ENCODE results near the gene TUBA4B. TPM values are rescaled to one million over a fixed set of nuclear protein-coding genes. Genes with fewer than 3 reads are reported as not detected.

Gene TUBA4B
- total and polyA plus RNA-seq, 2 experiments from 2014 or later: not detected

DNA sequence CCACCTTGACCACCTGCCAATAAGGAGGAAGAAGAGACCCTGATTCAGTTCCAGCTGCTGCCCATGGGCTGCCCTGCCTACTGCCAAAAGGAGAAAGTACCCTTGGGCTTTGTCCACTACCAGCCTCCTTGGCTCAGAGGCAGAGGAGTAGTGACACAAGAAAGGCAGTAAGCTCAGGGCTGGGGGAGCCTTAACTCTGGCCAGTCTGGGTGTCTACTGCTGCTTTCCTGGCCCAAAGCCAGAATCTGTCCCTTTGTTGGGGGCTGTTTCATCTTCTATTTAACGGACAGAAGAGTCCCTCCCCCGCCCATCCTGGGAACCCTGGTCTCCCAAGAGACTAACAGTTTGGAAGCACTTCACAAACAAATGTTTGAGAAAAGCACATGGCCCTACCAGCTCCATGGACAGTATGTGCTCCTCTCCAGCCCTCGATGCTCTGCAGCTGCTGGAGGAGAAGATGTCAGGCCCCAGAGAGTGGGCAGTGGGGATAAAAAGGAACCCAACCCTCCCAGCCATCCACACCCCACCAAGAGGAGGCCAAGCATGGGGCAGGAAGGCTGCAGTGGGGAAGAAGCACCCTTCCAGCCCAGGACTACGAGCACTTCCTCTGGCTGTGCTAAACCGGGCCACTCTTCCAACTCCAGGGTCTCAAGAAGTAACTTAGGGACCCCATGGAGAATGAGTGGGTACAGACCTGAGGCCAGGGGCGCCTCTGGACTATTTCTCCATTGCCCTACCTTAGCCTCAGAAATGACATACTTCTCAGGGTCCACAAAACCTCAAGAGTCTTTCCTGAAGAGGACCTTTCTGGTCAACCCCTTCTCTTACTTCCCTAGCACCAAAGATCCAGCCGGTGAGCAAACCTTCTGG is 24.8 kb upstream of the TUBA4B start:
- peaks cover 71% of the 10 kb centered on the region for H3K79me2 ChIP-seq (ENCODE audit: insufficient read depth)
- peak overlapping the region; percentile 79 for H2AFZ ChIP-seq
- peak overlapping the region; percentile 93 for H3K4me3 ChIP-seq
- H3K9me3 ChIP-seq (ENCODE audit: low read depth): no peaks in the 10 kb centered on the region
- 19 to 22% methylated on average over 7 of the region's 7 CpGs for WGBS, 2 experiments (ENCODE audit: low coverage in 1 of 2, low lambda C conversion rate in 2 of 2, missing lambda C conversion rate in 2 of 2)
- H3K27me3 ChIP-seq (replicated peaks; ENCODE audit: insufficient read depth): no peaks in the 10 kb centered on the region
- no peaks in the 10 kb centered on the region for H4K20me1 ChIP-seq (ENCODE audit: insufficient read depth)
- H3K36me3 ChIP-seq (ENCODE audit: low read depth): peaks cover 31% of the 10 kb centered on the region
- TF ChIP-seq EZH2phosphoT487 (IDR thresholded peaks at IDR 0.05; ENCODE audit: insufficient read depth, low read depth) (no peak), EZH2 (IDR thresholded peaks at IDR 0.05; ENCODE audit: insufficient read depth, poor library complexity, severe bottlenecking) (no peak)
- H3K9me2 ChIP-seq (ENCODE audit: insufficient read depth): no peaks in the 10 kb centered on the region
- H3K4me1 ChIP-seq (ENCODE audit: insufficient read depth): peaks cover 22% of the 10 kb centered on the region
- H3K27ac ChIP-seq: peak overlapping the region; percentile 88
- peak overlapping the region; percentile 94 for H3K9ac ChIP-seq
- in situ Hi-C loops (cut with MboI): no loop called here
- H3K4me2 ChIP-seq (ENCODE audit: unreplicated experiment): peak overlapping the region; percentile 99
- DNase-seq: peak; percentile 31
- peaks cover 11% of the 10 kb centered on the region; the same call in 1 of the 2 replicates for H3F3A ChIP-seq (ENCODE audit: insufficient read depth)

GRCh38 chr2:219228911-219229304 is 24.1 kb upstream of the TUBA4B start:
- H3K9ac ChIP-seq: peak overlapping the region; percentile 94
- peak overlapping the region; percentile 93 for H3K4me3 ChIP-seq
- peaks cover 11% of the 10 kb centered on the region; the same call in 1 of the 2 replicates for H3F3A ChIP-seq (ENCODE audit: insufficient read depth)
- in situ Hi-C loops (cut with MboI): no loop called here
- H3K36me3 ChIP-seq (ENCODE audit: low read depth): peaks cover 31% of the 10 kb centered on the region
- H3K9me2 ChIP-seq (ENCODE audit: insufficient read depth): no peaks in the 10 kb centered on the region
- WGBS, 2 experiments (ENCODE audit: low coverage in 1 of 2, low lambda C conversion rate in 2 of 2, missing lambda C conversion rate in 2 of 2): 1% methylated on average over 13 to 19 of the region's 19 CpGs
- H3K27me3 ChIP-seq (replicated peaks; ENCODE audit: insufficient read depth): no peaks in the 10 kb centered on the region
- peak overlapping the region; percentile 99 for H3K4me2 ChIP-seq (ENCODE audit: unreplicated experiment)
- no peaks in the 10 kb centered on the region for H3K9me3 ChIP-seq (ENCODE audit: low read depth)
- TF ChIP-seq EZH2phosphoT487 (IDR thresholded peaks at IDR 0.05; ENCODE audit: insufficient read depth, low read depth) (no peak), EZH2 (IDR thresholded peaks at IDR 0.05; ENCODE audit: insufficient read depth, poor library complexity, severe bottlenecking) (no peak)
- peak; percentile 23 for DNase-seq
- peak overlapping the region; percentile 88 for H3K27ac ChIP-seq
- H3K4me1 ChIP-seq (ENCODE audit: insufficient read depth): peaks cover 22% of the 10 kb centered on the region
- peak overlapping the region; percentile 79 for H2AFZ ChIP-seq
- peaks cover 77% of the 10 kb centered on the region for H3K79me2 ChIP-seq (ENCODE audit: insufficient read depth)
- H4K20me1 ChIP-seq (ENCODE audit: insufficient read depth): no peaks in the 10 kb centered on the region

DNA sequence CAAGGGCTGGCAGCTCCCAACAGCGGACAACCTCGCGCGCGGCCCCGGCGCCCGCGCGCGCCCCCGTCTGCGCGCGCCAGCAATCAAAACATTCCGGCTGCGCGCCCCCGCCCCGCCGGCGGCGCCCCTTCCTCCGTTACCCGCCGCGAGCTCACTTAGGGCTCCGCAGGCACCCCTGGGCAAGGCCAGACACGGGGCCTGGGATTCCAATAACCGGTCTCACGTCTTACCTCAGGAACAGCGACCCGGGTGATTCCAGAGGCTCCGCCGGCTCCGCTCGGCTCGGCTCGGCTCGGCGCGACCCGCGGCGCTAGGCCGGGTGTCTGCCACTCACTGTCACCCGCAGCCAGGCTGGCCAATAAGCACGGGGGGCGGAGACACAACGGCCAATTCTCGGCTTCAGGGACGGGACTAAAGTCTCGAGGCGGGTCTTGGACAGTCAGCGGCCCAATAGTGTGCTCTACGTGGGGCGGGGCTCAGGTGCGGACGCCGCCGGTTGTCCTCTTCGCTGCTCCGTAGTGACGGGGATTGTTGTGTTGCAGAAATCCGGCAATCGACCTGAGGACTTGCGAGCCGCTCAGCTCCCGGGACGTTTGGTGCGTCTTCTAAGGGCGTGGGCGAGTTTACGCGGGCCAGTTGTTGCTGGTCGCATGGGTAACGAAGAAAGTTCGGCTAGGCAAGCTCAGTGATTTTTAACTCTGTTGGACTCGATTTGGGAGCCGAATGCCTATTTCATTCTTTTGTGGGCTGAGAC is 23.6 kb upstream of the TUBA4B start, which contains the start of the genes ANKZF1 and ATG9A:
Gene ANKZF1, plus strand, starts transcription at position 502 of the 754 bp plus-strand sequence. CDS start 452 bp downstream, outside the sequence.
Gene ATG9A, minus strand, starts transcription at position 332 of the 754 bp plus-strand sequence. CDS start 1,612 bp downstream, outside the sequence.
- TF ChIP-seq EZH2 (IDR thresholded peaks at IDR 0.05; ENCODE audit: insufficient read depth, poor library complexity, severe bottlenecking): no peak
- no peak for TF ChIP-seq EZH2phosphoT487 (IDR thresholded peaks at IDR 0.05; ENCODE audit: insufficient read depth, low read depth)
- Histone ChIP-seq H3F3A (ENCODE audit: insufficient read depth) (peaks cover 11% of the 10 kb centered on the region; the same call in 1 of the 2 replicates), H3K36me3 (ENCODE audit: low read depth) (peaks cover 31% of the 10 kb centered on the region), H3K4me2 (ENCODE audit: unreplicated experiment) (peak within 1 kb of the TSS; percentile 99), H3K79me2 (ENCODE audit: insufficient read depth) (peaks cover 78% of the 10 kb centered on the region), H3K9me2 (ENCODE audit: insufficient read depth) (no peaks in the 10 kb centered on the region), H2AFZ (peak within 1 kb of the TSS; percentile 79), H3K9me3 (ENCODE audit: low read depth) (no peaks in the 10 kb centered on the region), H4K20me1 (ENCODE audit: insufficient read depth) (no peaks in the 10 kb centered on the region), H3K27ac (peak within 1 kb of the TSS; percentile 88), H3K4me1 (ENCODE audit: insufficient read depth) (peaks cover 22% of the 10 kb centered on the region), H3K27me3 (replicated peaks; ENCODE audit: insufficient read depth) (no peaks in the 10 kb centered on the region), H3K4me3 (peak within 1 kb of the TSS; percentile 93), H3K9ac (peak within 1 kb of the TSS; percentile 94)
- DNase-seq: peak; percentile 100
- WGBS, 2 experiments (ENCODE audit: low coverage in 1 of 2, low lambda C conversion rate in 2 of 2, missing lambda C conversion rate in 2 of 2): 1% methylated on average over 69 to 77 of the region's 80 CpGs
- in situ Hi-C loops (cut with MboI): no loop called here

- Histone ChIP-seq H3K27ac (peak overlapping the region; percentile 88), H3K36me3 (ENCODE audit: low read depth) (peaks cover 29% of the 10 kb centered on the region), H4K20me1 (ENCODE audit: insufficient read depth) (no peaks in the 10 kb centered on the region), H3K4me2 (ENCODE audit: unreplicated experiment) (peak overlapping the region; percentile 97), H2AFZ (peak overlapping the region; percentile 75), H3K27me3 (replicated peaks; ENCODE audit: insufficient read depth) (no peaks in the 10 kb centered on the region), H3K9ac (peak overlapping the region; percentile 94), H3K4me3 (peak overlapping the region; percentile 93), H3F3A (ENCODE audit: insufficient read depth) (peaks cover 11% of the 10 kb centered on the region; the same call in 1 of the 2 replicates), H3K9me2 (ENCODE audit: insufficient read depth) (no peaks in the 10 kb centered on the region), H3K9me3 (ENCODE audit: low read depth) (no peaks in the 10 kb centered on the region), H3K79me2 (ENCODE audit: insufficient read depth) (peaks cover 77% of the 10 kb centered on the region), H3K4me1 (ENCODE audit: insufficient read depth) (peaks cover 22% of the 10 kb centered on the region)
- in situ Hi-C loops (cut with MboI): no loop called here
- no peak for TF ChIP-seq EZH2 (IDR thresholded peaks at IDR 0.05; ENCODE audit: insufficient read depth, poor library complexity, severe bottlenecking)
- no peak for TF ChIP-seq EZH2phosphoT487 (IDR thresholded peaks at IDR 0.05; ENCODE audit: insufficient read depth, low read depth)
- peak; percentile 79 for DNase-seq
- 1 to 2% methylated on average over 24 of the region's 24 CpGs for WGBS, 2 experiments (ENCODE audit: low coverage in 1 of 2, low lambda C conversion rate in 2 of 2, missing lambda C conversion rate in 2 of 2)
Measured at GRCh38 chr2:219230059-219230540, 22.9 kb upstream of the TUBA4B start.

Measured in GM23248 (cell line).